CD4-positive, alpha-beta T cell treated with Interleukin-15 for 1 hour (primary cell): ENCODE data around the gene THOC1.

ENCODE experiments used
- DNase-seq: peaks from one replicate; pipeline ENCODE4 v3.0.0-alpha.2; 2020

The THOC1 gene

GRCh38 chr18:273525-273924 lies 5.7 kb upstream of the THOC1 start:
- DNase-seq = no peak

- DNase-seq = no peak
Observed at GRCh38 chr18:272650-273049, 4.8 kb upstream of the THOC1 start.

GRCh38 chr18:269480-270095 lies 1.7 kb upstream of the THOC1 start:
- DNase-seq = no peak

GRCh38 chr18:267380-267687 lies 513 bp downstream of the THOC1 start:
- no peak for DNase-seq

- no peak for DNase-seq
Observed at GRCh38 chr18:261398-262073, 6.3 kb downstream of the THOC1 start.

- DNase-seq = no peak
Observed at GRCh38 chr18:260547-260946, 7.3 kb downstream of the THOC1 start.

GRCh38 chr18:255171-255570 lies 12.7 kb downstream of the THOC1 start:
- no peak for DNase-seq

GRCh38 chr18:253121-253520 lies 14.7 kb downstream of the THOC1 start:
- DNase-seq = no peak

GRCh38 chr18:251572-251971 lies 16.3 kb downstream of the THOC1 start:
- DNase-seq = no peak

GRCh38 chr18:250685-251084 lies 17.2 kb downstream of the THOC1 start:
- no peak for DNase-seq

GRCh38 chr18:248053-248452 lies 19.8 kb downstream of the THOC1 start:
- DNase-seq = no peak

GRCh38 chr18:245282-245847 lies 22.5 kb downstream of the THOC1 start:
- no peak for DNase-seq

GRCh38 chr18:240175-240574 lies 27.7 kb downstream of the THOC1 start:
- DNase-seq = no peak

- no peak for DNase-seq
Observed at GRCh38 chr18:231563-231962, 36.3 kb downstream of the THOC1 start.

GRCh38 chr18:228586-228985 lies 39.3 kb downstream of the THOC1 start:
- DNase-seq = no peak

- no peak for DNase-seq
Observed at GRCh38 chr18:227902-228301, 39.9 kb downstream of the THOC1 start.

GRCh38 chr18:227374-227773 lies 40.5 kb downstream of the THOC1 start:
- no peak for DNase-seq

GRCh38 chr18:225745-226144 lies 42.1 kb downstream of the THOC1 start:
- DNase-seq = no peak

- no peak for DNase-seq
Observed at GRCh38 chr18:220708-221107, 47.1 kb downstream of the THOC1 start.

GRCh38 chr18:217532-218336 lies 50.1 kb downstream of the THOC1 start:
- no peak for DNase-seq

- DNase-seq = no peak
Observed at GRCh38 chr18:215448-216010, 52.3 kb downstream of the THOC1 start.

- no peak for DNase-seq
Observed at GRCh38 chr18:213966-214365, 53.9 kb downstream of the THOC1 start.

- DNase-seq = no peak
Observed at GRCh38 chr18:213505-213904, 54.3 kb downstream of the THOC1 start.

GRCh38 chr18:212780-213179 lies 55.1 kb downstream of the THOC1 start:
- no peak for DNase-seq
